Activated T-cell treated with anti-CD3 and anti-CD28 coated beads for 4 hours (primary cell): ENCODE measurements around the gene CKS1B.
A peak's percentile ranks its signal among the peaks of the same experiment; 100 is the strongest.

Experiments used
- DNase-seq: peaks from one replicate; pipeline ENCODE4 v3.0.0-alpha.2; 2020

The CKS1B gene

DNA sequence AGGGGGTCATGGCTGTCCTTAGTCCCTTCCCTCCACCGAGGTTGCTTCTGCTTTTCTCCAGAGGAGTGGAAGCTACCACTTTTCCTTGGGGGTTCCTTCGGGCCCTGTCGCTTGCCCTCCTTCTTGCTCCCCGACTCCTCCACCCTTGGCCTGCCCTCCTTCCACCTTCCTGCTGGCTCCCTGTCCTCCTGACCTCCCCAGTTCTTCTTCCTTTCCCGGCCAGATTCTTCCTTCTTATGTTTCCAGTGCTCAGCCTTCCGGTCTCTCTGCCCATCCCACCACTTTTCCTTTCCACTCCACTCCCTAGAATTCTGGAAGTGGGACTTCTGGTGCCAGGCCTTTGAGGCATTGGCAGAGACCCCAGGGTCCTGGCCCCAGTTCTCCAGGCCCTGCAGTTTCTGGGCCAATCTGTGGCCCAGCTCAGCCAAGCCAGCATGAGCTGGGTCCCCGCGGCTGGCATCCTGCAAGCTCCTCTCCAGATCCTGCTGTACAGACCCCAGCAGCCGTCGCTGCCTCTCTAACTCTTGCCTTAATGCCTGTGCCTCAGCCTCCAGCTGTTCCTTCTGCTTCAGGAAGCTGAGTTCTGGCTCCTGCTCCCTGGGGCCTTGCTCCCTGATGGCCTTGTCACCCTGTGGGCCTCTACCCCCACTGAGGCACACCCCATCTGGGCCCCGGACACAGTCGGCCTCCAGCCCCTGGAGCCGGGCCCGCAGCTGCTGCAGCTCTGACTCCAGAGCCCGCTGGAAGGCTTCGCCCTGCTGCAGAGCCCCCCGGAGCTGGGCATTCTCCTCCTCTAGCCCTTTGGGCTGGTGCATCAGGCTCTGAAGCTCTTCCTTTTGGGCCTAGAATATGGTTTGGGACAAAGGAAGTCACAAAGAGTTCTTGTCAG lies 28.3 kb upstream of the CKS1B start:
- DNase-seq = no peak

DNA sequence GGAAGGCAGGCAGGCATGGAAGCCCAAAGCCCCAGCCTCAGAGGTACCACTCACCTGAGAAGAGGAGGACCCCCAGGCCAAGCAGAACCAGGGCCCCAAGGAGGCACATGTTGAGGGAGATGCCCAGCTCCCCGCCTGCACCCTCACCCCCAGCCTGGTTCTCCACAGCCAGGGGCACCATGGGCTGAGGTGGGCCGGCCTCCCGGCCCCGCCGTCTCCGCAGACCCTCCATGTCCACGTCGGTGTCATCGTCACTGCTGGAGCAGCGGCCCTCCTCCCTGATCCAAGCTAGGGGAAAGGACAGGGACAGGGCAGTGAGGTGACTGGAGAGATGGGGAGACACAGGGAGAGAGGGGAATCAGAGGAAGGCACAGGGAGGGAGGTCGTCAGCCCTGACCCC lies 26.4 kb upstream of the CKS1B start:
- DNase-seq = no peak

GRCh38 chr1:154951901-154952657 lies 22.4 kb upstream of the CKS1B start:
- no peak for DNase-seq

GRCh38 chr1:154952664-154953063 lies 21.8 kb upstream of the CKS1B start:
- no peak for DNase-seq

DNA sequence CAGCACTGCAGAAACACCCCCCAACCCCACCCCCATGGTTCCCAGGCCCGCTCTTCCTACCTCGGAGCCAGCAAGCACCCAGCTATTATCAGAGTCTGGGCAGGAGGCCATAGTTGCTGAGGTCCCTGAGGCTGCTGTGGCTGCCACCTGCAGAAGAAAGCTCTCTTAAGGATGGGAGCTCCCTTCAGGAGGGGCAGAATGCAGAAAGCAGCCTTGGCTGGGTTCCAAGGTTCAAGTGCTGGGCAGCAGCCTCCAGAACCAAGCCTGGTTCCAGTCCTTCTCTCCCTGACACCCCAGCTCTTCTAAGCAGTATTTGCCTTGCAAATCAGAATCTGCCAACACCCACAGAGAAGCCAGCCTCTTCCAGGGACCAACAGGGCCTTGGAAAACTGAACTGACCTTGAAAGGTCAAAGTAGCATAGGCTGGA lies 20.9 kb upstream of the CKS1B start:
- DNase-seq = no peak

GRCh38 chr1:154954541-154954940 lies 19.9 kb upstream of the CKS1B start:
- DNase-seq = no peak

- peak; percentile 55 for DNase-seq
These were observed 19.3 kb upstream of the CKS1B start for GRCh38 chr1:154955039-154955717.

GRCh38 chr1:154955718-154956543 lies 18.6 kb upstream of the CKS1B start, which contains the start of gene PBXIP1:
PBXIP1 (minus strand) TSS chr1:154956099; CDS start chr1:154953721, 2,378 bp downstream.
- DNase-seq = peak; percentile 77

GRCh38 chr1:154956544-154956941 lies 17.9 kb upstream of the CKS1B start:
- DNase-seq = no peak

GRCh38 chr1:154957091-154957657 lies 17.3 kb upstream of the CKS1B start:
- no peak for DNase-seq

DNA sequence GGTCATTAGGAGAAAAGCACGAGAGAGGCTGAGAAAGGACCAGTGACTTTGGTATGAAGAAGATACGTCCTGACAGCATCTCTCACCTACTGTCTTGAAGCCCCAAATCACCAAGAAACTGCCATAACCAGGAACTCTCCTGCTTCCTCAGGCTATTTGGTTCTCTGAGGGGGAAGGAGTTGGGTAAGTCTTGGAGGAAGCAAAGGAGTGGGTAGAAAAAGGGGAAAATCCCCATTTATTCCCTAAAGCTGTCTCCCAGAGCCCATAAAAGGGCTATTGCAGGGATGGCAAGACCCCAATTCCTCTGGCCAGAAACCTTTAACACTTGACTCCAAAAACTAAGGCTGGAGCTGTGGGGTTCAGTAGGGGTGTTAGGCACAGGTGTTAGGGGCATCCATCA lies 16.4 kb upstream of the CKS1B start:
- DNase-seq = no peak

- no peak for DNase-seq
These were observed 15.6 kb upstream of the CKS1B start for GRCh38 chr1:154958681-154959425.

GRCh38 chr1:154959426-154959780 lies 15.1 kb upstream of the CKS1B start:
- DNase-seq = no peak

DNA sequence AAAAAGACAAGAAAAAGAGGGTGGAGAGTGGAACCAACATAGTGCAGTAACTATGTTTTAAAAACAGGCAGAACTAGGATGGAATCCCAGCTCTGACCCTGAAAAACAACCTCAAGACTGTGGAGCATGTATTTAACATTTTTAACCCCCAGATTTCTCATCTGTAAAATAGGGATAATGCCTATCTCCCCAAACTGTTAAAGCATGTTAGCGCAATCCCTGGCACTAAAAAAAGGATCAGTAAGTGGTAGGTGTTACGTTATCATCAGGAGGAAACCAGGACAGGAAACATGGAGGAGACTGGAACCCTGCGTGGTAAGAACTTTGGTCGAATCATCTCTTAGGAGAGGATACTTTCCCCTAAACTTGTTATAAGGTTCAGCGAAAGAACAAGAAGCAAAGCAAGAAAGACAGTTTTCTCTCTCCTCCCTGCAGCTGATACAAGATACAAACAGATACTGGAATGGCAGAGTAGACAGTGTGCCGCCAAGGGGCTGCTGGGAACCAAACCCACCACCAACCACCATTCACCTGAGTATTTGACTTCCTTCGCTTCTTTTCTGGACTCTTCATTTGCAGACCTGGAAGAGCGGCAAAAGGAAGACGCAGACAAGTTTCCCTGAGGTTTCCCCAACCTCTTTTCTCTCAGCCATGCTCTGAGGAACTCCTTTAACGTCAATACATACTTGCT lies 13.9 kb upstream of the CKS1B start:
- DNase-seq = no peak

DNA sequence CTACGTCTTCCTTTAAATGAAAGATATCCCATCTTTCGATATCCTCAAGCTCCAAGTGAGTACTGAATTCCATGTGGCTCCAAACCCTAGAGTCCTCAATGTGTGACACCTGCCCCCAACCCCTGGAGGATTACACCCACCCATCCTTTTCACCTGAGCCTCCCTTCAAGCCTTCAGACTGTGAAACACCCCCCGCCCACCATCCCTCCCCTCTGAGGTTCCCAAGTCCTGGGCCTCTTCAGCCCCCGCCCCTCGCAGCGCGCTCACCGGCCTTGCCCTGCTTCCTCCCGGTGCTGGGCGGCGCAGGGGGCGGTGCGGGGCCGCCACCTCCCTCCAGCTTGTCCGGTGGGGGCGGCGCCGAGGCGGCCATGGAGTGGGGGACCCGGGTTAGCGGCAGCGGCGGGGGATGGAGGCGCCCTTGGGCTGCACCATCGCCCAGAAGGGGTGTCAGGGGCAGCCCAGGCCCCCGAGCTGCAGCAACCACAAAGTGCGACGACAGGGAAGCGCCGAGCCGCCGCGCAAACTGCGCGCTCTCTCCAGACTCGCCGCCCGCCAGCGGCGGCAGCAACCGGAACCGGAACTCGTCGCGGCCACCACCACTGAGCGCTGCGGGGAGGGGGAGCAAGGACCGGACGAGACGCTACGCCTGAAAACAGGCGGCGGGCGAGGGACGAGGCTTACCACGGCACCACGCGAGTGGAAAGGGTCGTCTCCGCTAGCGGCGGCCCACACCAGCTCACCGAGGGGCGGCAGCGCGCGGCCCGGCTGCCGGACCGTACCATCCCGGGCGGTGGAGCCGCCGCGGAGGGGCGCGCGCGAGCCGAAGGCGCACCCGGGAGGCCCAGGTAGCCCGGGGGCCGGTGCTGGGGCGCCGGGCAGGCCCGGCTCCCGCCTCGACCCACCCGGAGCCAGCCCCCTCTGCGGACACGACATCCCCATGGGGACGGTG lies 13.0 kb upstream of the CKS1B start, which contains the start of gene PYGO2:
TSS of gene PYGO2 (minus strand) at position 576 of the 949 bp plus-strand sequence. CDS start at position 370, 206 bp downstream.
- DNase-seq = peak; percentile 61

- no peak for DNase-seq
These were observed 12.2 kb upstream of the CKS1B start for GRCh38 chr1:154962156-154962749.

- no peak for DNase-seq
These were observed 11.6 kb upstream of the CKS1B start for GRCh38 chr1:154962795-154963330.

GRCh38 chr1:154963643-154964042 lies 10.8 kb upstream of the CKS1B start:
- DNase-seq = no peak

- no peak for DNase-seq
These were observed 10.1 kb upstream of the CKS1B start for GRCh38 chr1:154964359-154964758.
